Measurements from ENCODE around the gene ERC1.

Gene ERC1

GRCh38 chr12:1117970-1118563 is 127.0 kb downstream of the ERC1 start:
- DNase-seq (ENCODE audit: low read depth), result peak; percentile 80
- in situ Hi-C loops (cut with HindIII; ENCODE audit: low sequenced_read_pairs), result no loop called here
- H3K4me3 ChIP-seq (ENCODE audit: low read depth, low read length), result no peak overlapping the region
- peak; percentile 86 for TF ChIP-seq CTCF (IDR thresholded peaks at IDR 0.05; ENCODE audit: low read depth, low read length, missing control alignments)

GRCh38 chr12:1122786-1123185 is 131.8 kb downstream of the ERC1 start:
- TF ChIP-seq CTCF (IDR thresholded peaks at IDR 0.05; ENCODE audit: low read depth, low read length, missing control alignments), result no peak
- no peak overlapping the region for H3K4me3 ChIP-seq (ENCODE audit: low read depth, low read length)
- in situ Hi-C loops (cut with HindIII; ENCODE audit: low sequenced_read_pairs), result loop anchor here (5.0 kb wide), 1 partner anchor 465 kb away; no protein-coding TSS in a partner anchor
- no peak for DNase-seq (ENCODE audit: low read depth)

- DNase-seq (ENCODE audit: low read depth), result no peak
- no peak overlapping the region for H3K4me3 ChIP-seq (ENCODE audit: low read depth, low read length)
- TF ChIP-seq CTCF (IDR thresholded peaks at IDR 0.05; ENCODE audit: low read depth, low read length, missing control alignments), result no peak
- in situ Hi-C loops (cut with HindIII; ENCODE audit: low sequenced_read_pairs), result no loop called here
These were observed 135.1 kb downstream of the ERC1 start for GRCh38 chr12:1126091-1126490.

- no peak for DNase-seq (ENCODE audit: low read depth)
- in situ Hi-C loops (cut with HindIII; ENCODE audit: low sequenced_read_pairs), result no loop called here
- H3K4me3 ChIP-seq (ENCODE audit: low read depth, low read length), result no peak overlapping the region
- TF ChIP-seq CTCF (IDR thresholded peaks at IDR 0.05; ENCODE audit: low read depth, low read length, missing control alignments), result no peak
These were observed 136.0 kb downstream of the ERC1 start for GRCh38 chr12:1127021-1127420.

- no peak for DNase-seq (ENCODE audit: low read depth)
- no peak overlapping the region for H3K4me3 ChIP-seq (ENCODE audit: low read depth, low read length)
- TF ChIP-seq CTCF (IDR thresholded peaks at IDR 0.05; ENCODE audit: low read depth, low read length, missing control alignments), result no peak
- in situ Hi-C loops (cut with HindIII; ENCODE audit: low sequenced_read_pairs), result loop anchor here (5.0 kb wide), 1 partner anchor 47 kb away; no protein-coding TSS in a partner anchor
These were observed 139.1 kb downstream of the ERC1 start for GRCh38 chr12:1130164-1130563.

- no peak overlapping the region for H3K4me3 ChIP-seq (ENCODE audit: low read depth, low read length)
- in situ Hi-C loops (cut with HindIII; ENCODE audit: low sequenced_read_pairs), result loop anchor here (5.0 kb wide), 1 partner anchor 47 kb away; no protein-coding TSS in a partner anchor
- no peak for TF ChIP-seq CTCF (IDR thresholded peaks at IDR 0.05; ENCODE audit: low read depth, low read length, missing control alignments)
- DNase-seq (ENCODE audit: low read depth), result no peak
These were observed 139.5 kb downstream of the ERC1 start for GRCh38 chr12:1130571-1130970.

All from astrocyte of the cerebellum (primary cell).